GM12864 (cell line): ENCODE measurements around the gene HTR3A.

Experiments used
- DNase-seq: peaks from one replicate; pipeline ENCODE4 v3.0.0-alpha.2; 2011; ENCODE audit warnings: low read depth
- H3K4me3 ChIP-seq: 2 replicates; pipeline ENCODE4 v1.5.1; 2011; ENCODE audit warnings: mild to moderate bottlenecking, low read depth, low read length, control low read depth
- TF ChIP-seq, protein P1 (sequence below): IDR thresholded peaks from 2 replicates; pipeline ENCODE4 v1.5.1; 2011; ENCODE audit warnings: low read depth, mild to moderate bottlenecking, moderate library complexity, low read length, control low read depth, inconsistent platforms; ENCODE audit errors: missing control alignments

Gene HTR3A

DNA sequence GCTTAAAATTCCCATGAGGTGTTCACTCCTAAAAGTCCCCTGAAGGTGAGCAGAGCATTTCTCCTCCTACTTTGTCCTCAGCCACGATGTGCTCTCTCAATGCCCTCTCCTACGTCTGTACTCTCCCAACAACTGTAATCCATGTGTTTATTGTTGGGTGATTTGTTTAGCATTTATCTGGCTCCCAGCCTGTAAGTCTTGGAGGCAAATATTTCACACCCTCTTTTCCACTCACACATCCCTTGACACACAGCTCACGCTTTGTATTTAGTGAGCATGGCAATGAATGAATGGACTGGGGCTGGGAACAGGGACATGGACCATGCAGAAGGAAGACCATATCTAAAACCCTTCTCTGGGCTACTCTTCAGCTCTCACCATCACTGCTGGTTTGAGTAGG is 22.6 kb downstream of the HTR3A start:
- H3K4me3 ChIP-seq, result no peak overlapping the region
- TF ChIP-seq, protein P1, sequence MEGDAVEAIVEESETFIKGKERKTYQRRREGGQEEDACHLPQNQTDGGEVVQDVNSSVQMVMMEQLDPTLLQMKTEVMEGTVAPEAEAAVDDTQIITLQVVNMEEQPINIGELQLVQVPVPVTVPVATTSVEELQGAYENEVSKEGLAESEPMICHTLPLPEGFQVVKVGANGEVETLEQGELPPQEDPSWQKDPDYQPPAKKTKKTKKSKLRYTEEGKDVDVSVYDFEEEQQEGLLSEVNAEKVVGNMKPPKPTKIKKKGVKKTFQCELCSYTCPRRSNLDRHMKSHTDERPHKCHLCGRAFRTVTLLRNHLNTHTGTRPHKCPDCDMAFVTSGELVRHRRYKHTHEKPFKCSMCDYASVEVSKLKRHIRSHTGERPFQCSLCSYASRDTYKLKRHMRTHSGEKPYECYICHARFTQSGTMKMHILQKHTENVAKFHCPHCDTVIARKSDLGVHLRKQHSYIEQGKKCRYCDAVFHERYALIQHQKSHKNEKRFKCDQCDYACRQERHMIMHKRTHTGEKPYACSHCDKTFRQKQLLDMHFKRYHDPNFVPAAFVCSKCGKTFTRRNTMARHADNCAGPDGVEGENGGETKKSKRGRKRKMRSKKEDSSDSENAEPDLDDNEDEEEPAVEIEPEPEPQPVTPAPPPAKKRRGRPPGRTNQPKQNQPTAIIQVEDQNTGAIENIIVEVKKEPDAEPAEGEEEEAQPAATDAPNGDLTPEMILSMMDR, result no peak

DNA sequence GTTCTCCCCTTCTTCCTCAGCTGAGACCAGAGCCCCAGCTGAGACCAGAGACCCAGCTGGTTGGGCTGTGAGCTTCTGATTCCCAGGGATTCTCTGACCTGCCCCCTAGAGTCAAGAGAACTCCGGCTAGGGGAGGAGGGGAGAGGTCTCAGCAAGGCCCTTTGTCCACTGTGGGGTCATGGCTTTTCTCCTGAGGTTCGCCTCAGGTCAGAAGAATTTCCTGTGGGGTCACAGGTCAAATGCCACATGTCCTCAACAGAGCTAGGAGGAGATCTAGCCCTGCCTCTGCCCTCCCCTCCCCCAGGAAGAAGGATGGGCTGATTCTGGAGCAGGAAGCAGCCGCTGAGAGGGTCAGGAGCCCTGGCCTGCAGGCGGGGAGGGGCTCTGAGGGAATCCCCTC is 23.7 kb downstream of the HTR3A start:
- H3K4me3 ChIP-seq, result no peak overlapping the region
- no peak for DNase-seq
- TF ChIP-seq, protein P1, result no peak

More for the DNA sequence above, 22.6 kb downstream of the HTR3A start:
- no peak for DNase-seq

DNA sequence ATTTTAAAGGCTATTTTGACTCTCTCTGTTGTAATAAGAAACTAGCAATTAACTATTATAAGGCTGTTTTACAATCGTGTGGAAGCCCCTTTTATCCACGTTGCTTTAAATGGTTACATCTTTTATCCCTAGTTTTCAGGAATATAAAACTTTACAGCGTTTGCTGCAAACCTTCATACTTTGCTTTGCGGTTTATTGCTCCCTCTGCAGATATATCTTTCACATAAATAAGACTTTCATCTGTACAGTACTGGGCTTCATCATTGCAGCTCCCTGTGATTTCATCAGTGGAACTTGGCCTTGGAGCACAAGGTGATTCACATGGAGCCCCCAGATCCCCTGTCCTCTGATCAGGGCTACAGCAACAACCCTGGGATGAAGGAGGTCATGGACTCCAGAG is 25.6 kb downstream of the HTR3A start:
- DNase-seq, result no peak
- TF ChIP-seq, protein P1, result no peak
- H3K4me3 ChIP-seq, result no peak overlapping the region

DNA sequence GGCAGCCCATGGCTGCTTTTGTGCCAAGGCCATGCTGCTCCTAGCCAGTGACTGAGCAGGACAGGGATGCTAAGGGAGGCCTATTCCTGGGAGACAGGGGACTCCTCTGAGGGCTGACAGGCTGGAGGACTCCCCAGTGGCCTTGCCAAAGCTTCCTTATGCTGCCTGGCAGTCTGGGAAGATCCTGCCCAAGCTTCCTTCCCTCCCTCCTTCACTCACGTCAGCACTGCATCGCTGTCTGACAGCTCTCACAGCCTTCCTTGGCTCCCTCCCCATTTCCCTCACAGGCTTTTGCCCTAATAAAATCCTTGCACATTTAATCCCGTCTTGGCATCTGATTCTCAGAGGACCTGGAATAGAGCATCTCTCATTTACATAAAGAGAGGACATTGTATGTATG is 26.5 kb downstream of the HTR3A start:
- TF ChIP-seq, protein P1, result no peak
- H3K4me3 ChIP-seq, result no peak overlapping the region
- DNase-seq, result no peak

DNA sequence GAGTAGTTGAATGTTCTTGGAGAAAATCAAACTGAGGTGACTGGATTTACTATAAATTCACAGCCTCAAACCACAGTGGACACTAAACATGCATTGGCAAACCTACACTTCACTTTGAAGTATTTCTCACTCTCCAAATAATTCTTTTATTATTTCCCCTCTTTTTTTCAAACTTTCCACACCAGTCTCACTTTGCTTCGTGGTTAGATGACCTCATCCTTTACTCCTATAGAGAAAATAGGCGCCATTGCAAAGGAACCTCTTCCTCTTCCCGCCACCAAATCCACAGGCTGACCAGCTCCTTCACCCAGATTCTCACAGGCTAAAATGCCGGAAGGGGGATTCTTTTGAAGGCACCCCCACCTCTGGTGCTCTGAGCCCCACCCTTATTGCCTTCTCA is 33.4 kb downstream of the HTR3A start:
- no peak overlapping the region for H3K4me3 ChIP-seq
- TF ChIP-seq, protein P1, result no peak
- DNase-seq, result no peak

DNA sequence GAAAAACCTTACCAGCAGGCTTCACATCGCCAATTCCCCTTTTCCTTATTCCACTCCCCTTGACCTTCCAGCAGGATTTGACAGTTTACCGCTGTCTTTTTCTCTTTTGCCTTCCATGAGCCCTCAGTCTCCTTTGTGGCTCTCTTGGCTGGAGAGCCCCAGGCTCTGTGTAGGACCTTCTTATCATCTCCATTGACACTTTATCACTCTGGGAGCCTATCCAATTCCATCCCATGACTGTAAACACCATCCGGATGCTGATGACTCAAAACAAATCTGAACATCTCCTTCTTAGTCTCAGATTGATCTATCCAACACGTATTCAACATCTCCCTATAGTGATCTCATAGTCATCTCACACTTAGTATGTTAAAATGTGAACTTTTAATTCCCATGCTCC is 36.0 kb downstream of the HTR3A start:
- TF ChIP-seq, protein P1, result no peak
- DNase-seq, result no peak
- H3K4me3 ChIP-seq, result no peak overlapping the region

DNA sequence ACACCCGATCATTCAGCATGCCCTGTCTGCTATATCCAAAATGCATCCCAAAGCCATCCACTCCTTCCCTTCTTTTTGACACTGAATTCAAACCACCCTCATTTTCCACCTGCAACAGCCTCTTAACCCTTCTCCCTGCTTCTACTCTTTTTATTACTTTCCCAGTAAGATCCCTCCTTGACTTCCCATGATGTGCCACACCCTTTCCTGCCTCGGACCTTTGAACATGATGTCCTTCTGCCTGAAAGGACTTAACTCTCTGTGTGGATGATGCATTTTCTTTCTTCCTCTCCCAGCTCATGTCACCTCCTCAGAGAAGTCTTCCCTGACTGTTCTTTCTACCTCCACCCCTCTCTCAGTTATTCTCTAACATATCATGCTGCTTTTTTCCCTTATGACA is 36.5 kb downstream of the HTR3A start:
- H3K4me3 ChIP-seq, result no peak overlapping the region
- TF ChIP-seq, protein P1, result no peak
- no peak for DNase-seq
